ENCODE results near the gene C14orf93. TPM values are rescaled to one million over a fixed set of nuclear protein-coding genes. Genes with fewer than 3 reads are reported as not detected.

C14orf93 gene
- total and polyA plus RNA-seq, 9 of the 15 experiments (the other 6 are each of a cell fraction or from before 2014, with no cell fraction given), result 2.2 to 22.4 (median 16.1) TPM

DNA sequence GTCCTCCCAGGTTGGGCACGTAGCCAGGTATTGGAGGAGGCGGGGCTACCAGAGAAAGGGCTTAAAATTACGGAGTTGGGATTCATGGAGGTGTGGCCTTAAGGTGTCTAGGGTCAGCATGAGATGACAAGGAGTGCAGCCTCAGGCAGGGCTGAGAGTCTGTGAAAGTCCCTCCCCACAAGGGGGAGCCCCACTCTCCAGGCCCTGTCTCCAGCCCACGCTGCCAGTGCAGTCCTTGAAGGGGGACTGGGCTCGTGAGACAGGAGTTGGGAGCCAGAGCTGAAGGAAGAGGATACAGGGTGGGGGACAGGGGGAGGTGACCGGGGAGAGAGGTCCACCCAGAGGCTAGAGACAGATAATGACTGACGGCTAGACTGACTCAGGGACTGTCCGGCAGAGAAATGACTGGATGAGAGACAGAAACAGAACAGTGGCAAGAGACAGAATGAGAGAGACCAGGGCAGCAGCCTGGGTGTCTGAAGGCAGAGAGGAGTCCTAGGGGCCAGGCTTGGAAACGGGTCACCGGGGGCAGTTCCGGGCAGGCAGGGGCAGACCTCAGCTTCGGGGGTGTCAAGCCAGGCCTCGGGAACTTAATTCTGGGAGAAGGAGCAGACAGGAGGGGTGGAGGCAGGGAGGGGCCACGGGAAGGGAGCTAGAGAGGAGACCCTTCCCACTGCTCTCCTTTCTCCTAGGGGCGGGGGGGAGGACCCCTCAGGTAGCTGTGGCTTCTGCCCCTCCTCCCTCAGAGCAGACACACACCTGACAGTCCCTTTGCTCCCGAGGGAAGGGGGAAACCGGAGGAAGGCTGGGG, 46.4 kb upstream of the C14orf93 start (continued):
- TF ChIP-seq, protein P1, sequence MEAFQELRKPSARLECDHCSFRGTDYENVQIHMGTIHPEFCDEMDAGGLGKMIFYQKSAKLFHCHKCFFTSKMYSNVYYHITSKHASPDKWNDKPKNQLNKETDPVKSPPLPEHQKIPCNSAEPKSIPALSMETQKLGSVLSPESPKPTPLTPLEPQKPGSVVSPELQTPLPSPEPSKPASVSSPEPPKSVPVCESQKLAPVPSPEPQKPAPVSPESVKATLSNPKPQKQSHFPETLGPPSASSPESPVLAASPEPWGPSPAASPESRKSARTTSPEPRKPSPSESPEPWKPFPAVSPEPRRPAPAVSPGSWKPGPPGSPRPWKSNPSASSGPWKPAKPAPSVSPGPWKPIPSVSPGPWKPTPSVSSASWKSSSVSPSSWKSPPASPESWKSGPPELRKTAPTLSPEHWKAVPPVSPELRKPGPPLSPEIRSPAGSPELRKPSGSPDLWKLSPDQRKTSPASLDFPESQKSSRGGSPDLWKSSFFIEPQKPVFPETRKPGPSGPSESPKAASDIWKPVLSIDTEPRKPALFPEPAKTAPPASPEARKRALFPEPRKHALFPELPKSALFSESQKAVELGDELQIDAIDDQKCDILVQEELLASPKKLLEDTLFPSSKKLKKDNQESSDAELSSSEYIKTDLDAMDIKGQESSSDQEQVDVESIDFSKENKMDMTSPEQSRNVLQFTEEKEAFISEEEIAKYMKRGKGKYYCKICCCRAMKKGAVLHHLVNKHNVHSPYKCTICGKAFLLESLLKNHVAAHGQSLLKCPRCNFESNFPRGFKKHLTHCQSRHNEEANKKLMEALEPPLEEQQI (IDR thresholded peaks at IDR 0.05), result no peak
- no peak for TF ChIP-seq HNRNPH1 (optimal IDR thresholded peaks at IDR 0.05; ENCODE audit: low read depth, low read length)
- no peak for TF ChIP-seq CBX8 (IDR thresholded peaks at IDR 0.05; ENCODE audit: borderline replicate concordance, extremely low read depth, low read depth, low read length, poor library complexity, severe bottlenecking)
- TF ChIP-seq, protein P2, sequence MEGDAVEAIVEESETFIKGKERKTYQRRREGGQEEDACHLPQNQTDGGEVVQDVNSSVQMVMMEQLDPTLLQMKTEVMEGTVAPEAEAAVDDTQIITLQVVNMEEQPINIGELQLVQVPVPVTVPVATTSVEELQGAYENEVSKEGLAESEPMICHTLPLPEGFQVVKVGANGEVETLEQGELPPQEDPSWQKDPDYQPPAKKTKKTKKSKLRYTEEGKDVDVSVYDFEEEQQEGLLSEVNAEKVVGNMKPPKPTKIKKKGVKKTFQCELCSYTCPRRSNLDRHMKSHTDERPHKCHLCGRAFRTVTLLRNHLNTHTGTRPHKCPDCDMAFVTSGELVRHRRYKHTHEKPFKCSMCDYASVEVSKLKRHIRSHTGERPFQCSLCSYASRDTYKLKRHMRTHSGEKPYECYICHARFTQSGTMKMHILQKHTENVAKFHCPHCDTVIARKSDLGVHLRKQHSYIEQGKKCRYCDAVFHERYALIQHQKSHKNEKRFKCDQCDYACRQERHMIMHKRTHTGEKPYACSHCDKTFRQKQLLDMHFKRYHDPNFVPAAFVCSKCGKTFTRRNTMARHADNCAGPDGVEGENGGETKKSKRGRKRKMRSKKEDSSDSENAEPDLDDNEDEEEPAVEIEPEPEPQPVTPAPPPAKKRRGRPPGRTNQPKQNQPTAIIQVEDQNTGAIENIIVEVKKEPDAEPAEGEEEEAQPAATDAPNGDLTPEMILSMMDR (IDR thresholded peaks at IDR 0.05 in 2 of 3, conservative IDR thresholded peaks at IDR 0.05 in 1 of 3; ENCODE audit: insufficient read depth in 2 of 3, low read depth in 1 of 3, low read length in 3 of 3), result peak; percentile 83 to 90 (median 87)
- TF ChIP-seq NEUROD1 (IDR thresholded peaks at IDR 0.05; ENCODE audit: borderline replicate concordance, low read depth, low read length, partially characterized antibody), result peak; percentile 36
- no peak for TF ChIP-seq TAF15 (IDR thresholded peaks at IDR 0.05; ENCODE audit: low read depth, low read length)
- no peak for TF ChIP-seq ZNF398 (CRISPR knock-in tag; IDR thresholded peaks at IDR 0.05)
- no peak for TF ChIP-seq ZBTB12 (CRISPR knock-in tag; IDR thresholded peaks at IDR 0.05)
- no peak for TF ChIP-seq ZNF707 (CRISPR knock-in tag; conservative IDR thresholded peaks at IDR 0.05)
- no peak for TF ChIP-seq ZNF431 (CRISPR knock-in tag; IDR thresholded peaks at IDR 0.05)
- no peak for TF ChIP-seq EP300 (IDR thresholded peaks at IDR 0.05; ENCODE audit: low read length)
- no peak for TF ChIP-seq RBM34 (IDR thresholded peaks at IDR 0.05; ENCODE audit: borderline replicate concordance, insufficient read depth, low read length)
- no peak for TF ChIP-seq ZNF445 (CRISPR knock-in tag; IDR thresholded peaks at IDR 0.05; ENCODE audit: low read depth)
- no peak for TF ChIP-seq CBX5 (IDR thresholded peaks at IDR 0.05; ENCODE audit: borderline replicate concordance, low read depth)
- no peak for TF ChIP-seq CC2D1A (IDR thresholded peaks at IDR 0.05)
- no peak for TF ChIP-seq ZNF354B (CRISPR knock-in tag; IDR thresholded peaks at IDR 0.05)
- TF ChIP-seq SMC3 (conservative IDR thresholded peaks at IDR 0.05; ENCODE audit: insufficient read depth, low read depth, low read length), result peak; percentile 83
- TF ChIP-seq L3MBTL2 (IDR thresholded peaks at IDR 0.05), result peak; percentile 80
- TF ChIP-seq ZBTB26 (CRISPR knock-in tag; IDR thresholded peaks at IDR 0.05), result no peak
